ENCODE measurements around the gene PDZRN3. TPM values are rescaled to one million over a fixed set of nuclear protein-coding genes. Genes with fewer than 3 reads are reported as not detected.

Gene PDZRN3
- total RNA-seq, 1 experiment from 2014 or later: 5.9 TPM

GRCh38 chr3:73535137-73535536 lies 89.6 kb downstream of the PDZRN3 start:
- H3K4me1 ChIP-seq (ENCODE audit: insufficient read depth, low read length): peaks cover 7% of the 10 kb centered on the region
- no peaks in the 10 kb centered on the region for H4K20me1 ChIP-seq (ENCODE audit: control insufficient read depth, insufficient read depth, insufficient read length)

More at GRCh38 chr3:73535137-73535536, 89.6 kb downstream of the PDZRN3 start:
- H3K23me2 ChIP-seq (ENCODE audit: insufficient read length, low read depth, low read length, poor library complexity, severe bottlenecking): no peaks in the 10 kb centered on the region
- H3T11ph ChIP-seq (ENCODE audit: low read length): no peak overlapping the region
- Mint-ChIP-seq H3K4me1 (peaks cover 35 to 36% of the 10 kb centered on the region in 2 experiments), H3K36me3 (ENCODE audit: insufficient read depth in 1 of 3, low read depth in 3 of 3) (no peaks in the 10 kb centered on the region; a peak in 1 of 7 replicates), H3K4me3 (no peak overlapping the region), H3K27ac (no peak overlapping the region), H3K27me3 (ENCODE audit: low read depth) (no peaks in the 10 kb centered on the region), H3K9me3 (no peaks in the 10 kb centered on the region)
- H3K9me3 ChIP-seq (ENCODE audit: control insufficient read depth, low read depth, low read length): no peaks in the 10 kb centered on the region
- H3K23ac ChIP-seq (ENCODE audit: insufficient read length, low read depth, low read length): no peak overlapping the region
- H2BK20ac ChIP-seq (ENCODE audit: low read depth, low read length, poor library complexity, severe bottlenecking): no peak overlapping the region
- no peak overlapping the region for H3K56ac ChIP-seq (ENCODE audit: insufficient read length, low read depth, low read length)
- no peak overlapping the region for H3K27ac ChIP-seq (ENCODE audit: insufficient read length, low read depth, low read length)
- H2BK15ac ChIP-seq (ENCODE audit: low read depth, low read length): no peak overlapping the region
- H2AFZ ChIP-seq (ENCODE audit: low read length): no peak overlapping the region
- no peak overlapping the region for H3K9ac ChIP-seq (ENCODE audit: extremely low read depth, insufficient read length, low read length)
- no peak overlapping the region for H4K8ac ChIP-seq (replicated peaks; ENCODE audit: insufficient read length, low read depth, low read length)
- no peaks in the 10 kb centered on the region for H3K79me1 ChIP-seq (ENCODE audit: insufficient read depth, low read depth, low read length, poor library complexity, severe bottlenecking)
- H3K4ac ChIP-seq (ENCODE audit: low read depth, low read length): no peak overlapping the region
- H2BK120ac ChIP-seq (ENCODE audit: low read depth, low read length, poor library complexity, severe bottlenecking): no peak overlapping the region
- H3K14ac ChIP-seq (ENCODE audit: insufficient read depth, low read length): no peak overlapping the region
- no peak overlapping the region for H2AK5ac ChIP-seq (ENCODE audit: insufficient read length, low read length)
- no peak overlapping the region for H3K4me2 ChIP-seq (ENCODE audit: insufficient read depth, insufficient read length, low read length)
- H2BK5ac ChIP-seq (ENCODE audit: insufficient read length, low read length): no peak overlapping the region
- no peak overlapping the region for H4K91ac ChIP-seq (ENCODE audit: insufficient read length, low read depth, low read length)
- no peak overlapping the region for H4K5ac ChIP-seq (ENCODE audit: insufficient read length, low read depth, low read length)
- no peaks in the 10 kb centered on the region for H3K27me3 ChIP-seq (ENCODE audit: insufficient read depth, low read length)
- no peak overlapping the region for H3K18ac ChIP-seq (ENCODE audit: insufficient read length, low read depth, low read length)
- no peak for DNase-seq
- H2BK12ac ChIP-seq (ENCODE audit: insufficient read length, low read depth, low read length): no peak overlapping the region
- no peaks in the 10 kb centered on the region for H3K79me2 ChIP-seq (ENCODE audit: insufficient read depth, low read length)
- TF ChIP-seq CTCF (conservative IDR thresholded peaks at IDR 0.05): no peak

Measured in H9 (cell line).